SU-DHL-6 (cell line): ENCODE results near the gene TAT.

Source experiments
- CTCF ChIP-seq: fragments of 200-600 bp; sonication (generic); IDR thresholded peaks from one replicate; pipeline ENCODE4 v1.5.1; 2017; ENCODE audit warnings: antibody characterized with exemption, mild to moderate bottlenecking, low read length, moderate library complexity; ENCODE audit not compliant: insufficient read depth, poor library complexity, severe bottlenecking
- EZH2phosphoT487 ChIP-seq: fragments of 200-600 bp; sonication (generic), shearing (Covaris generic); conservative IDR thresholded peaks from 2 replicates; pipeline ENCODE4 v1.6.1; 2018; ENCODE audit warnings: mild to moderate bottlenecking, antibody characterized with exemption, low read length, moderate library complexity, mixed read lengths

- TF ChIP-seq CTCF (no peak), EZH2phosphoT487 (no peak)
Observed at GRCh38 chr16:71555230-71555891, 21.5 kb downstream of the TAT start.
